Gastrocnemius medialis (tissue), 4 donors: ENCODE measurements around the gene CDC14A.

Experiments used
- POLR2A ChIP-seq, 2 donors: fragments of 450-650 bp; IDR thresholded peaks; one replicate each; pipeline ENCODE4 v1.6.1; 2017; ENCODE audit warnings: antibody characterized with exemption in 2 of 2, mild to moderate bottlenecking in 2 of 2, moderate library complexity in 2 of 2
- TF ChIP-seq, protein P1 (sequence below), 5 experiments: fragments of 450-650 bp in 3 of 5; fragments of 200-600 bp in 2 of 5; sonication (generic) in 2 of 5; IDR thresholded peaks in 4 of 5; conservative IDR thresholded peaks in 1 of 5; 1 replicate in 4 of 5; 2 replicates in 1 of 5; pipeline ENCODE4 v1.5.1; 2016 to 2019; ENCODE audit warnings: antibody characterized with exemption in 5 of 5, mild to moderate bottlenecking in 3 of 5, moderate library complexity in 3 of 5

DNA sequence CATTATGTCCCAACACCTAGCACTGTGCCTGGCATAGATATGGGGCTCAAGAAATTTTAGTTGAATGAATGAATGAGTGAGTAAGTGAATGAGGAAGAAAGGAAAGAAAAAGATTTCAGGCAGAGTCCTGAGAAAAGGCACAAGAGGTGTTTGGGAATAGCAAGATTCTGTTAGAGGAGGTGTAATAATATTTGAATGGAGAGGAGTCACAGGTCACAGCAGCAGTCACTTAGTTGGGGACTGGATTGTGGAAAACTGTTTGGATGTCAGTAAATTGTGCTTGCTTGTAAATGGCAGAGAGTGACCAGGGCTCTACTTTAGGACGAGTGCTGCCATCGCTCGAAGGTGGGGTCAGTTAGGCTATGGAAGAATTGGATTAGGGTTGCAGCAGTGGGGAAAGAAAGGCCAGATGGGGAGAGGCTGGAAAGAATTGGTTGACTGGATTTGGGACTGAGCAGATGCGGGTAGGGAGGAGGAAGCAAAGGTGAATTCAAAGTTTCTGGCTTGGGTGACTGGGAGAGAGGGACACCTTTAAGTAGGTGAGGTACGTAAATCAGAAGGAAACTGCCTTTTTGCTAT, 9.3 kb downstream of the CDC14A start:
- TF ChIP-seq POLR2A (IDR thresholded peaks at IDR 0.05) = no peak
- TF ChIP-seq, protein P1, sequence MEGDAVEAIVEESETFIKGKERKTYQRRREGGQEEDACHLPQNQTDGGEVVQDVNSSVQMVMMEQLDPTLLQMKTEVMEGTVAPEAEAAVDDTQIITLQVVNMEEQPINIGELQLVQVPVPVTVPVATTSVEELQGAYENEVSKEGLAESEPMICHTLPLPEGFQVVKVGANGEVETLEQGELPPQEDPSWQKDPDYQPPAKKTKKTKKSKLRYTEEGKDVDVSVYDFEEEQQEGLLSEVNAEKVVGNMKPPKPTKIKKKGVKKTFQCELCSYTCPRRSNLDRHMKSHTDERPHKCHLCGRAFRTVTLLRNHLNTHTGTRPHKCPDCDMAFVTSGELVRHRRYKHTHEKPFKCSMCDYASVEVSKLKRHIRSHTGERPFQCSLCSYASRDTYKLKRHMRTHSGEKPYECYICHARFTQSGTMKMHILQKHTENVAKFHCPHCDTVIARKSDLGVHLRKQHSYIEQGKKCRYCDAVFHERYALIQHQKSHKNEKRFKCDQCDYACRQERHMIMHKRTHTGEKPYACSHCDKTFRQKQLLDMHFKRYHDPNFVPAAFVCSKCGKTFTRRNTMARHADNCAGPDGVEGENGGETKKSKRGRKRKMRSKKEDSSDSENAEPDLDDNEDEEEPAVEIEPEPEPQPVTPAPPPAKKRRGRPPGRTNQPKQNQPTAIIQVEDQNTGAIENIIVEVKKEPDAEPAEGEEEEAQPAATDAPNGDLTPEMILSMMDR (IDR thresholded peaks at IDR 0.05 in 4 of 5, conservative IDR thresholded peaks at IDR 0.05 in 1 of 5) = no peak
